ENCODE data around the gene ARID3B.
"Not testable (repeated sequence)": the region's sequence is repeated elsewhere in the genome, so short reads cannot be mapped to it uniquely, and the experiment has no call there.

Gene ARID3B

GRCh38 chr15:74537736-74538135 lies 3.3 kb upstream of the ARID3B start:
- DNase-seq, result no peak

GRCh38 chr15:74539521-74539920 lies 1.5 kb upstream of the ARID3B start:
- not testable (repeated sequence) for DNase-seq

GRCh38 chr15:74540161-74540760 lies 759 bp upstream of the ARID3B start:
- no peak for DNase-seq

GRCh38 chr15:74541494-74542165 lies 610 bp downstream of the ARID3B start:
- DNase-seq, result peak in 1 of 2 donors; percentile 4

GRCh38 chr15:74542166-74543042 lies 1.4 kb downstream of the ARID3B start:
- peak in 1 of 2 donors; percentile 29 for DNase-seq

GRCh38 chr15:74543043-74543422 lies 2.0 kb downstream of the ARID3B start:
- no peak for DNase-seq

- DNase-seq, result no peak
These were observed 2.6 kb downstream of the ARID3B start for GRCh38 chr15:74543583-74543982.

GRCh38 chr15:74545086-74545485 lies 4.1 kb downstream of the ARID3B start:
- no peak for DNase-seq

- DNase-seq, result peak; percentile 93 to 94
These were observed 5.0 kb downstream of the ARID3B start for GRCh38 chr15:74545776-74546656.

GRCh38 chr15:74547616-74548015 lies 6.6 kb downstream of the ARID3B start:
- DNase-seq, result no peak

- no peak for DNase-seq
These were observed 7.2 kb downstream of the ARID3B start for GRCh38 chr15:74548241-74548640.

- no peak for DNase-seq
These were observed 8.8 kb downstream of the ARID3B start for GRCh38 chr15:74549816-74550215.

- DNase-seq, result no peak
These were observed 10.7 kb downstream of the ARID3B start for GRCh38 chr15:74551714-74552113.

GRCh38 chr15:74552773-74553441 lies 11.9 kb downstream of the ARID3B start:
- no peak for DNase-seq

- DNase-seq, result no peak
These were observed 14.2 kb downstream of the ARID3B start for GRCh38 chr15:74555192-74555591.

GRCh38 chr15:74558706-74559105 lies 17.7 kb downstream of the ARID3B start:
- DNase-seq, result no peak

GRCh38 chr15:74563442-74563841 lies 22.4 kb downstream of the ARID3B start:
- no peak for DNase-seq

GRCh38 chr15:74564182-74564581 lies 23.2 kb downstream of the ARID3B start:
- no peak for DNase-seq

- no peak for DNase-seq
These were observed 24.5 kb downstream of the ARID3B start for GRCh38 chr15:74565381-74566085.

- no peak for DNase-seq
These were observed 27.6 kb downstream of the ARID3B start for GRCh38 chr15:74568594-74568993.

- DNase-seq, result no peak
These were observed 28.7 kb downstream of the ARID3B start for GRCh38 chr15:74569731-74570070.

GRCh38 chr15:74571191-74571590 lies 30.2 kb downstream of the ARID3B start:
- DNase-seq, result no peak
